Testis (tissue), 2 donors: ENCODE data around the gene SLC16A7.

Experiments used
- CTCF ChIP-seq, 3 experiments: fragments of 450-650 bp in 2 of 3; fragments of 200-600 bp in 1 of 3; sonication (generic) in 1 of 3; IDR thresholded peaks; one replicate each; pipeline ENCODE4 v1.5.1; 2016 to 2019; ENCODE audit warnings: antibody characterized with exemption in 3 of 3, mild to moderate bottlenecking in 2 of 3, moderate library complexity in 1 of 3
- POLR2A ChIP-seq: fragments of 450-650 bp; IDR thresholded peaks from one replicate; pipeline ENCODE4 v1.6.1; 2017; ENCODE audit warnings: antibody characterized with exemption, mild to moderate bottlenecking, moderate library complexity

GRCh38 chr12:59634254-59634653 lies 38.4 kb downstream of the SLC16A7 start:
- TF ChIP-seq POLR2A (no peak), CTCF (IDR thresholded peaks at IDR 0.05) (no peak)
